ENCODE measurements around the gene SERPINB1. TPM values are rescaled to one million over a fixed set of nuclear protein-coding genes. Genes with fewer than 3 reads are reported as not detected.
"Not testable (repeated sequence)": the region's sequence is repeated elsewhere in the genome, so short reads cannot be mapped to it uniquely, and the experiment has no call there.

The SERPINB1 gene
- polyA plus RNA-seq, 4 donors, result 17.9 to 23.4 (median 21.8) TPM

DNA sequence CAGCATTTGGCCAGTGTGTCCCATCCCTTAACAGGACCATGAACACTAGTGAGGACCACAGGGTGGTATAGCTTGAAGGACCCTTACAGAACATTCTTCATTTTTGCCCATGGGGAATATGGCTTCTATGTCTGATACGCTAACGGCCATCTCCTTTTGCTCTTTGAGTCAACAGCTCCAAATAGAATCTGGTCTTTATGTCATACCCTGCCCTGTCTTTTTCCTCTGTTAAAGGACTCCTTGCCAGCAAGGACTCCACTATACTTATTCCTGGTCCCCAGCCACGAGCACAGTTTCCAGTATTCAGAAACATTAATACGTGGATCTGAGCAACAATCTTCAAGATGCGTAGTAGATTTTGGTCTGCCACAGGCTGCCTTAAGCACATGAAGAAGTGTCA lies 22.5 kb downstream of the SERPINB1 start:
- DNase-seq (ENCODE audit: low read depth in 4 of 4, low spot score in 3 of 4), result no peak

DNA sequence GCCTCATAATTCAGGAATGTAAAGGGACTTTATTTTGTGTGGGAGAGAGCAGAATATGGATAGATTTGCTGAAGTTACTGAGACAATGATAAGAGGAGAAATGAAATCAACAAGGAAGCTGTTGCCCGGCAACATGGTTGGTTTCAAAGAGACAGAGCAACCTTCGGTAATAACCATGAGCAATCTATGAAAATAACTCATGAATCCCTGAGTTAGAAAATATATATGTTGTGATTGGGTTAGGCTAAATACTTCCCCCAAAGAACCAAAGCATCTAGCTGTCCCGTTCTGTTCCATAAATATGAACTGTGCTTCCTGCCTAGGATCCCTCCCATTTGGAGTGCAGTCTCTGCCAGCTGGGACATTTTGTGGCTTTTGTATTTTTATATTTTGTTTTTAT lies 23.1 kb downstream of the SERPINB1 start:
- no peak for DNase-seq (ENCODE audit: low read depth in 4 of 4, low spot score in 3 of 4)

DNA sequence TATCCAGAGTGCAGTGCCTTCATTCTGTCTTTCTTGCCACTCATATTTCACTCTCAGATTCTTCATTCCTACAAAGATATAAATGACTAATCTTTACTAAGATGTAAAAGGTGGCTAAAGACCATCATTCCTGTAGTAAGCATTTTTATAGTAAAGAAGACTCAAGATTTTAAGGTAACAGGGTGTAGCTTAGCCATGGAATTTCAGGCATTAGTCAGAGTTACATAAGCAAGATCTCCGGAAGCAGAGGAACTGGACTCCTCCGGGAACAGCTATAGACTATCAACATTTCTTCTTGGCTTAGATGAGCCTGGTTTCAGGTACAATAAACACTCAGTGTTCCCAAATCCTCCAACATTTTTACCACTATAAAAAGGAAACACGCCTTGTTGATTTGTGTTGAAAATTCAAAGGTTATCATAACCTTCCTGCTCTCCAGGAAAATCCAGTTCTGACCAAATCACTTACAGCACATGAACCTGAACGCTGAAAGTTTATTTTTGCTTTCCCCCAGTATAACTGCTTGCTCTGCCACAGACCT lies 23.7 kb downstream of the SERPINB1 start:
- no peak for DNase-seq (ENCODE audit: low read depth in 4 of 4, low spot score in 3 of 4)

DNA sequence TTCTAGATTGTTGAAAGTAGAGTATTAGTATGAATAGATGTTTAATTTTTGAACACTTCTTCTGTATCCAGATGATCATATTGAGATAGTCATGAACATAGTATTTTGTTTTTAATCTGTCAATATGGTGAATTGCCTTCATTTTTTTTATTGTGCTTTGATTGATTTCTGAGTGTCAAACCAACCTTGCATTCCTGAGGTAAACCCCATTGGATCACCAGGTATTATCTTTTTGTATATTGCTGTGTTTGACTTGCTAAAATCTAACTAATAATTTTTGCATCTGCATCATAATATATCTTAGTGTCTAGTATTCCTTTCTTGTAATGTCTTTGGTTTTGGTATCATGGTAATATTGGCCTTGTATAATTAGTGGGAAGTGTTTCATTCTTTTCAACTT lies 25.5 kb downstream of the SERPINB1 start:
- DNase-seq (ENCODE audit: low read depth in 4 of 4, low spot score in 3 of 4), result no peak

DNA sequence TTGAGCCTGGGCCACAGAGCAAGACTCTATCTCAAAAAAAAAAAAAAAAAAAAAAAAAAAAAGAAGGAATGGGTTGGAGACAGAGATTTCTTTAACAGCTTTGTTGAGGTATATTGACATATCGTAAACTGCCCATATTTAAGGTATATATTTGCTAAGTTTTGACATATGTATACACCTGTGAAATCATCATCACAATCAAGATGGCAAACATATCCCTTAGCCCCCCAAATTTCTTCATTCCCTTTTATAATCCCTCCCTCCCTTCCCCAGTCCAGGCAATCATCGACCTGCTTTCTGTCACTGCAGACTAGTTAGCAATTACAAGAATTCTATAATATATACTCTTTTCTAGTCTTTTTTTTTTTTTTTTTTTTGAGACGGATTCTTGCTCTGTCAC lies 29.0 kb downstream of the SERPINB1 start:
- DNase-seq (ENCODE audit: low read depth in 4 of 4, low spot score in 3 of 4), result no peak

DNA sequence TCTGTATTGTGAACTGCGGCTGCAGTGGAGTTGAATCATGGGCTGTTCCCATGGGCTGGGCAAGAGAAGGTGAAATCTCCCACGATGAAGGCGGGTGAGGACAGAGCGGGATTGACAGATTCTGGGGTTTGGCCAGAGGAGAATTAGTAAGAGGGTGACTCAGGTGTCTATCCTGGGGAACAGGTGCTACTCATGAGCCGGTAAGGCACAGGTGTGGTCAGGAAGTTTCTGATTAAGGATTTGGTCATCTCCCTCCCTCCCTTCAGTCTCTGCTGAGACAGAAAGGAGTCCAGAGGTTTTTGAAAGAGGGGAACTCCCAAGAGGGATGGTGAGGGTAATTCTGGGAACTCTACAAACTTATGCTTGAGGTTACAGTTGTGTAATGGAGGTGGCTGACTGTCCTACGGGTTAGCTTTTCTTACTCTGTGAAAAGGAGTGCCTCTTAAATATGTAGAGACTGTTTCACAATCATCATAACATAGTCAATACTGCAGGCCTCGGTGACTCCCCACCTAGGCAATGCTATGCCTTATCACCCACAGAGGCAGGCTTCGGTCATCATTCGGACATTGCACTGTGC lies 31.5 kb downstream of the SERPINB1 start:
- DNase-seq (ENCODE audit: low read depth in 4 of 4, low spot score in 3 of 4), result no peak

DNA sequence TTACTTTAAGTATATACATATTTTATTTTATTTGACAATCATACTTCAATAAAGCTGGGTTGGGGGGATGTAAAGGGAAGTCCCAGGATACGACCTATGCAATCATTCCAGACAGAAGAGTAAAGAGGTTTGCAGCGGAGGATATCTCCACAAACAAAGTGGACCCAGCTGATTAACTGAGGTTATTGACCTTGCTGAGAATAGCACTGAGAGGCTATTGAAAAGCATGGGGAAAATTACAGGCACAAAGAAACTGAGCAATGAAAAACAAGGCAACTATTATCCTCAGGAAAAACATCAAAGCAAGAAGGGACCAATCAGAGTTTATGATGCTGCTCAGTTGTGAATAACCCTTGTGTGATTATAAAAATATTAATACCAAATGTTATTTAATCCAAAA lies 32.6 kb downstream of the SERPINB1 start:
- DNase-seq (ENCODE audit: low read depth in 4 of 4, low spot score in 3 of 4), result no peak

DNA sequence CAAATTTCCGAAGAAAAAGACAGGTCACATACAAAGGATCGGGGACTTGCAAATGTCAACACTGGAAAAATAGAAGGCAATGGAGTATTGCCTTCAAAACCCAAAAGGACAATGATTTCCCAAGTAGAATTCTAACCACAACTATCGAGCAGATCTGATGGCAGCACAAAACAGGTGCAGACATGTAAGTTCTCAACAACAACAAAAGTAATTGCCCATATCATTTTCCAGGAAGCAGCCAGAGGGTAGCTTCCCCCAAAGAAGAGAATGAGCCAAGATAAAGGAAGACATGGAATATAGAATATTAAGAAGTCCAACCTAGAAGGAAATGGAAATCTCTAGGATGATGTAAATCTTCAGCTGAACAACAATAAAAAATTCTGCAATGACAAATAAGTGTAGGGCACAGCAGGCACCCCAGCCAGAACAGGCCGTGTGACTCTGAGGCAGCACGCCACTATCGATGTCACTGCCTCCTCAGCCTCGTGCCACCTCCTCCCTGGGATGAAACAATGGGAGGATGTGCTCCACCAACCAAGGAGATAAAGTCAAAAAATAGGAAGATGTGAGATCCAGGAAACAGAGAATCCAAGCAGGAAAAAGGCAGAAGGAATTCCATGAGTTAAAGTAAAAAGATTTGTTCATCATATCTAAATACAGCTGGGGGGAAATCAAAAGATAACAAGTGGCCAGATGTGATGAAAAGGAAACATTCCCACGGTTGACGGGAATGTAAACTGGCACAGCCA lies 34.1 kb downstream of the SERPINB1 start:
- DNase-seq (ENCODE audit: low read depth in 4 of 4, low spot score in 3 of 4), result peak in 1 of 4 donors; percentile 43

DNA sequence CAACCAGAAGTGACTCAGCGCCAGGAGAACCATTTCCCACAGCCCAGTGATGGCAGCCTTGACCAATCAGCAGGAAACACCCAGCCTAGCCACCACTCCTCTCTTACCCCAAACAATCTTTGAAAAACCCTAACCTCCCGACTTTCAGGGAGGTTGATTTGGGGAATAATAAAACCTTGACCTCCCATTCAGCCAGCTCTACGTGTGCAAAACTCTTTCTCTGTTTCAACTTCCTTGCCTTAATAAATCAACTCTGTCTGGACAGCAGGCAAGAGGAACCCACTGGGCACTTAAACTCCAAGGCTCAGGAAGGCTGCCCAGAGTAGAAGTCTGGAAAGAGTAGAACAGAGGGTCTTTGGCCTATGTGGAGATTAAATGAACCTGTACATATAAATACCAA lies 35.0 kb downstream of the SERPINB1 start:
- DNase-seq (ENCODE audit: low read depth in 4 of 4, low spot score in 3 of 4), result no peak

DNA sequence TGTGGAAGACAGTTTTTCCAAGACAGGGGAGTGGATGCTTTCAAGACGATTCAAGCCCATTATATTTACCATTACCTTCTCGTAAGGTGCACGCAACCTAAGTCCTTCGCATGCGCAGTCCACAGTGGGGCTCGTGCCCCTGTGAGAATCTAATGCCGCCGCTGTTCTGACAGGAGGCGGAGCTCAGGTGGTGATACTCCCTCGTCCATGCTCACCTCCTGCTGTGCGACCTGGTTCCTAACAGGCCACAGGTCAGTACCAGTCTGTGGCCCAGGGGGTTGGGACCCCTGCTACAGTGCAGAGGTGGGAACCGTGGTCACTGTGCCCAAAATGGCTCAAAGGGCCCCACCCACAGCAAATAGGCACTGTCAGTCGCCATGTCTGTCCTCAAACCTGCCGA lies 36.6 kb downstream of the SERPINB1 start:
- DNase-seq (ENCODE audit: low read depth in 4 of 4, low spot score in 3 of 4), result no peak

DNA sequence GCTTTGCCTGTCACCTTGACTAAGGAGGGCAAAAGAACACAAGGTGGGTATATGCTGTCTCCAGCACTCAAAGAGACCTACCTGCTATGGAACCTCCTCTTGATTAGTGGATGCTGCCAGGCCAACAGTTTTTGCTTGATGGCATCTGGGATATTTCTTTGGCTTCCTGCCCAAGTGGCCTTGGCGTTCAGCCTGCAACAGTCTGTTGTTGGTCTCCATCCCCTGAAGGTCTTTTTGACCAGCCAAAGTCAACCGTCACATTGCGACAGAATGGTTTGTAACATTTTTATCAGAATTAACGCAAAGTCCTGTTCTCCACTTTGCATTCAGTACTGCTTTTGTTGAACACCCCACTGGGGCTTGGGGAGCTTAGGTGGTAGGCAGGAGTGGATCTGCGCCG lies 37.1 kb downstream of the SERPINB1 start:
- no peak for DNase-seq (ENCODE audit: low read depth in 4 of 4, low spot score in 3 of 4)

DNA sequence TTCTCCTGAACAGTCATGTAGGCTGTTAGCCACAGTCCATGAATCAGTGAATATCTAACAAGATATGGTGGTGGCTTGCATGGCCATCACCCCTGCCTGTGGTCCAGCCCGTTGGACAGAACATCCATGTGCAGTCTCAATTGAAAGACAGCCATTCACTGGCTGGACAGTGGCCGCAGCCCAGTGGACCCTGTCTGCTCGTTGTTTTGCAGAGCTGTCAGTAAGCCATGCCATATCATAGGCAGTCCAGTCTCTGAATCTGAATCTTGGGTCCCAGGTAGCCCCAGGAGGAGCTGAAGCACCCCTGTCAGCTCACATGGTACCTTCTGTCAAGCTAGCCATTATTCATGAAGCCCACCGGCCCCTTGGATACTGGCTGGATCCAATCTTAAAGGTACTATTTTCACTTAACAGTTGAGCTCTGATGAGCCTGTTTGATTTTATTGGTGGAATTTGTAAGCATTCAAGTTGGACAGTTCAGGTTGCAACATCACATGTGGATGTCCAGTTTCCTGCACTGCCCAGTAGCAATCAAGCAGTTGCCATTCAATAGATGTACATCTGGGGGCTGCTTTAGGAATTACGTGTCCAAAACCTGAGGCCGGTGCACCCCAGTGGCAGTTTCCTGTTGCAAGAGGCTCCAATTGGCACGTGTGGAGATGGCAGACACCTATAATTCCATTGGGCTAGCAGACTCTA lies 37.8 kb downstream of the SERPINB1 start:
- no peak for DNase-seq (ENCODE audit: low read depth in 4 of 4, low spot score in 3 of 4)

DNA sequence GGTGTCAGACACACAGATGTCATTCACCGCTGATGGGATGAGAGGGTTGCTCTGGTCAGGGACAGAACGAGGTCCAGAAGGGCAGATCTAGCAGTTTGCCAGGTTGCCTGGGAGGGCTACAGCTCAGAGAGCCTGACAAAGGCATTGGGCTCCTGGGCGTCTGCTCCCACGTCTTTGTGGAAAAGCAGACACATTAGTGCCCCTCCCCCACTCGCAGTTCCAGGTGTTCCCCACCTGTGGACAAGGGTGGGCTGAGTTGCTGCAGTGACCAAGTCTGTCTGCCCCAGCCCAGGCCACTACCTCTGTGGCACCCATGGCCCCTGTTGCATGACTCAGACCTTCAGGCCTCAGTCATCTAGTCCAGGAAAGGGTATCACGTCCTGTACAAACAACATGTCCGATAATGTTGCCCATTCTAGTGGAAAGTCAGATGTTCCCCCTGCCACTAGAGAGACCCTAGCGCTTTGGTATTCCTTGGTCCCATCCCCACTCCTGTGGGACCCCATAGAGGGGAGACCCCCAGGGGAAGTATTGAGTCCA lies 39.1 kb downstream of the SERPINB1 start:
- DNase-seq (ENCODE audit: low read depth in 4 of 4, low spot score in 3 of 4), result no peak

DNA sequence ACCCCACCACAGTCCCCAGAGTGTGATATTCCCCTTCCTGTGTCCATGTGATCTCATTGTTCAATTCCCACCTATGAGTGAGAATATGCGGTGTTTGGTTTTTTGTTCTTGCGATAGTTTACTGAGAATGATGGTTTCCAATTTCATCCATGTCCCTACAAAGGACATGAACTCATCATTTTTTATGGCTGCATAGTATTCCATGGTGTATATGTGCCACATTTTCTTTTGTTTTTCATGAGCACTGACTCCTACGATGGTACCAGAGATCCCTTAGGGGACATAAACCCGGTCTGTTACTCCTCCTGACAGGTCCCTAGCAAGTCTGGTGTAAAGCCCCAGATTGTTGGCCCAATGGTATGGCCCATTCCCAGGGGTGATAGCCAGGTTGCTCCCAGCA lies 40.0 kb downstream of the SERPINB1 start:
- DNase-seq (ENCODE audit: low read depth in 4 of 4, low spot score in 3 of 4), result not testable (repeated sequence)

DNA sequence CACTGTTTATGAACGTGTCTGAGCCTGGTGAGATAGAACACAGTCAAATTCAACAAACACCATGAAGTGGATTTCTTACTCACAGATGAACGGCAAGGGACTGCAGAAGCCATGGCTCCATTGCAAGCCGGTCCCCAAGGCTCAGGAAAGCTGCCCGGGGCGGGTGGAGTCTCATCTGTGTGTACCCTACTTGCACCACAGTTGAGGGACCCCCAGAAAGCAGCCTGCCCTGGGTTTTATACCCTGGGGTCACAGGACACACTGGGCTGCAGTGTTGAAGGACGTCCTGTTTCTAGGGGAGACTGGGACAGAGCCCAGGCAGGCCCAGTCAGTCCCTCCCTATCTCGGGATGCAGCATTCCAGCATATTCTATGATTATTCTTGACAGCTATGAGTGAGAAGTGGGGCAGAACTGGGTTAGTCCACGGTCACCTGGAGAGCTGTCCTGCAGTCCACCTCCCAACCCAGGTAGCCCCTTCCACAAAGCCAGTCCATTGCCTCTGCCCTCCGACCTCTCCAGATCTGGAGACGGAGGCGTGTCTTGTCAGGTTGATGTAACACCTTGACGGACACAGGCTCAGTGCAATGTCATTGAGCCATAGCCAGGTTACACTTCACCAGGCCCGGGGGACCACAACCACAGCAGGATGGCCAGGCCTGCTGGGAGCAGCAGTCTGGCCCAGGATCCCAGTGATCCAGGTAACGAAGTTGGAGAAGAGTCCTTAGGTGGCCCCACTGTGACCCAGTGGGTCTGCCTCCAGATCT lies 40.9 kb downstream of the SERPINB1 start:
- DNase-seq (ENCODE audit: low read depth in 4 of 4, low spot score in 3 of 4), result no peak

DNA sequence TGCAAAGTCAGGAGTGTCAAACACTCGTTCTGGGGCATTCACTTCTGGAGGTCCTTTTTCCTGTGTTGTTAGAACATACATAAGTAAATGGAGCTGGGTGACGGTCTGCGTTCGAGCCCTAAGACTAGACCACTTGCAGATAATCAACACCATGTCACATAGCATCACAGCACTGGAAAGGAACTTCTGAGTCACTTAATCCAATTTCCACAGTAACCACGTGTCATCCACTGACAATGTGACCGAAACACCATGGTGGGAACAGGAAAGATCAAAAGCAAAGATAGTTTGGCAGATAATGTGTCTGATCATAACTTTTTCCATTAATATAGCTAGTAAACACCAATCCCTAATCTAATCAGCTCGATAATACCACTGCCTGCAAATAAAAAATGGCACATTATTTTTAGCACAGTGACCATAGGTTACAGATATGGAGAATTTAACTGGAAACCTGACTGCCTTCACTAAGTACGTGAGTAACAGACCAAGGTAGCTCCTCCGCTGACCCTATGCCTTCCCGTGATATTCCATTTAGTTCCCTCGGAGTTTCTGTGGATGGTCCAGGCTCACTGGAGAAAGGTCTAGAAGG lies 41.6 kb downstream of the SERPINB1 start:
- no peak for DNase-seq (ENCODE audit: low read depth in 4 of 4, low spot score in 3 of 4)

DNA sequence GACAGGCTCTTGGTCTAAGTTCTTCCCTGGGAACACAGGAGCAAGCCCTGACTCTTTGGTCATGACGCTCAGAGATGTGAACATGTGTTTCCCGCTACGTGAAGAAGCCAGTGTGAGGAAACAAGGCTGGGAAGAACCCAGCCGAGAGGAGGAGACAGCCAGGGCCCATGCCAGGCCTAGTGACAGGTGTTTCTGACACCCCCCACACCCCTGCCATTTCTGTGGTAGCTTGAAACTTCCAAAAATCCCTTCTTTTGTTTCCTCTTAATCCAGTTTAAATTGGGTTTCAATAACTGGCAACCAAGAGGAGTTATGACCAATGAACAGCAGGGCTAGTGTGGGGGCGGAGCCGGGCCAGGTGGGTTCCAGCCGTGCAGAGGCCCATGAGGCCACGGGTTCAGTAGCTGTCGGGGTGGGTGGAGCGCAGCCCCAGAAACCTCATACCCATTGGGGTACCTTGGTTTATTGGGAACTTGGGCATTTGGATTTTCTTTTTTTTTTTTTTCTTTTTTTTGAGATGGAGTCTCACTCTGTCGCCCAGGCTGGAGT lies 43.0 kb downstream of the SERPINB1 start:
- no peak for DNase-seq (ENCODE audit: low read depth in 4 of 4, low spot score in 3 of 4)

DNA sequence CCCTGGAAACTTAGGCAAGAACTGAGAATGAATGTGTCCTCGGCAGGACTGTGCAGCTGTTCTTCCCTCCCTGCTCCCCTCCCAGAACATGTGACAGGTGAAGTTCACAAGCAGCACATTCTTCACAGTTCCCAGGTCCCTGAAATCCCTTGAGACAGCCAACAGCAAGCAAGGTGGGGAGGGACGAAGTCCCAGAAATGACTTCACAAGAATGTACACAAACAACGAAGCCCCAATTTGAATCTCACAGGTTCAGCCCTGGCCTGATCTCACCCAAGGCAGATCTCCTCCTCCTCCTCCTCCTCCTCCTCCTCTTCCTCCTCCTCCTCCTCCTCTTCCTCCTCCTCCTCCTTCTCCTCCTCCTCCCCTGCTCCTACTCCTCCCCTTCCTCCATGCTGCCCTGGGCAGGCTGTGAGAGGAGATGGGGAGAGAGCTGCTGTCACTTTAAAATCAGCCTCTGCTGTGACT lies 44.1 kb downstream of the SERPINB1 start:
- no peak for DNase-seq (ENCODE audit: low read depth in 4 of 4, low spot score in 3 of 4)

DNA sequence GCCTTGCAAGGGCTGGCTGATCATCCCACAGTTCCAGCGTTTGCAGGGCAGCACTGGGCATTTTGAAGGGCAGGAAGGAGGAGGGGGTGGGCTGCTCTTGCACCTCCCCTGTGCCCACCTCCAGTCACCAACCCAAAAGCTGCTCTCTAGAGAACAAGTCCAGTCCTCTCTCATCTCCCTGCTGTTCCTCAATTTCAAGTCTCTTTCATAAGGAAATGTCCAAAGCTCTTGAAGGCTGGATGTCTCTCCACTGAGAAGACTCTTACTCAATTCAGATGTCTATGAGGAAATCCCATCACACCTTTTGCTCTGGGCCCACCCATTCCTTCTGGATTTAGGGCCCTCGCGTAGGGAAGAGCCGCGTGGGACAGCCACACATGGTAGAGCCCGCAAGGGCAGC lies 44.8 kb downstream of the SERPINB1 start:
- no peak for DNase-seq (ENCODE audit: low read depth in 4 of 4, low spot score in 3 of 4)

DNA sequence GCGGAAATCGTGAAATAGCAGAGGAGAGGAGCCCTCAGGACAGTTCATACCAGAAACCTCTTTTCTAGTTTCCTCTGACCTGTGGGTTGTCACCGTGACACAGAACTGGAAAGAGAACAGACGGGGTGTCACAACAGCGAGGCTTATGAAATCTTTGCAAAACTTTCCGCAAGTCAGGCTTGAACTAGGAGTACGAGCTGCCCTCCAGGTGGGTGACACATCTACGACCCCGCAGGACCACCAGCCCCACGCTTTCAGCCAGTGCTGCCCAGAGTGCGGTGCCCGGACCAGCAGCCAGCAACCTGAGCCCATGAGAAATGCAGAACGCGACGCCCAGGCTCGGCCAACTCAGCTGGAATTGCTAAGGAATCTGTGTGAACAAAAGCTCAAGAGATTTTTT lies 45.7 kb downstream of the SERPINB1 start:
- DNase-seq (ENCODE audit: low read depth in 4 of 4, low spot score in 3 of 4), result no peak
